ENCODE results near the gene MAPK8IP2.
"Not testable (repeated sequence)": the region's sequence is repeated elsewhere in the genome, so short reads cannot be mapped to it uniquely, and the experiment has no call there.

Gene MAPK8IP2

DNA sequence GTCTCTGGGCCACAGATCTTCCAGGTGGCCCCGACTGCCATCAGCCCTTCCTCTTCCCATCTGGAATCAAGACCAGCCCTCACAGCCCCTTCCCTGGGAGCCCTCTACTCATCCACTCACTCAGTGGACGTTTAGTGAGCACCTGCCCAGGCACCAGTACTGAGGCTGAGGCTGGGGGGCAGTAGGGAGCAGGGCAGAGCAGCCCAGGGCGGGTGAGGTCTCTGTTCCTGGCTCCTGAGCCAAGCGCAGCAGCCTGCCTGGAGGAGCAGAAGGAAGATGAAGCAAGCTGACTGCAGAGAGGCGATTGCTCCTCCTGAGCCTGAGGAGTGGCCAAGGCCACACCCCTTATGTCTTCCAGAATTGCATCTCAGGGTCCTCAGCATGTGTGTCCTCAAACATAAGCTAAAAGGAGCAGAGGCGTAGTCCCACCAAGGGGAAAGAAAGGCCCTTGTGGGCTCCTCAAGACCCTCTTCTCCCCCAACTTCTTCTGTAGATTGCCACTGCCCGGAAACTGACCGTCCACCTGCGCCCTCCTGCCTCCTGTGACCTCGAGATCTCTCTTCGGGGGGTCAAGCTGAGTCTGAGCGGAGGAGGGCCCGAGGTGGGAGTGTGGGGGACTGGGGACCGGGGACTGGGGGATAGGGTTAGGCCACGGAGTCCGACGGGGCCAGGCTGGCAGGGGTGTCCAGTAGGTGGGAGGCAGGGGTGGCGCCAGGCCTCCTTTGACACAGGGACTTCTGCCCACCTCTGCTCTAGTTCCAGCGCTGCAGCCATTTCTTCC, 5.8 kb downstream of the MAPK8IP2 start:
- no peaks in the 10 kb centered on the region for H3K4me1 ChIP-seq (ENCODE audit: control insufficient read depth, insufficient read depth, low read length, poor library complexity, severe bottlenecking)
- H3K9me3 ChIP-seq (ENCODE audit: control insufficient read depth, low read length) = no peaks in the 10 kb centered on the region
- DNase-seq = no peak
- H3K27ac ChIP-seq (ENCODE audit: insufficient read depth, low read length, poor library complexity, severe bottlenecking) = no peak overlapping the region
- H3K4me3 ChIP-seq (ENCODE audit: insufficient read depth, low read depth, low read length, poor library complexity, severe bottlenecking) = no peak overlapping the region
- no peaks in the 10 kb centered on the region for H3K36me3 ChIP-seq (ENCODE audit: control insufficient read depth, insufficient read depth, low read length)
- peaks cover 37% of the 10 kb centered on the region for H3K27me3 ChIP-seq (replicated peaks; ENCODE audit: control insufficient read depth, insufficient read depth, low read length, poor library complexity, severe bottlenecking)

DNA sequence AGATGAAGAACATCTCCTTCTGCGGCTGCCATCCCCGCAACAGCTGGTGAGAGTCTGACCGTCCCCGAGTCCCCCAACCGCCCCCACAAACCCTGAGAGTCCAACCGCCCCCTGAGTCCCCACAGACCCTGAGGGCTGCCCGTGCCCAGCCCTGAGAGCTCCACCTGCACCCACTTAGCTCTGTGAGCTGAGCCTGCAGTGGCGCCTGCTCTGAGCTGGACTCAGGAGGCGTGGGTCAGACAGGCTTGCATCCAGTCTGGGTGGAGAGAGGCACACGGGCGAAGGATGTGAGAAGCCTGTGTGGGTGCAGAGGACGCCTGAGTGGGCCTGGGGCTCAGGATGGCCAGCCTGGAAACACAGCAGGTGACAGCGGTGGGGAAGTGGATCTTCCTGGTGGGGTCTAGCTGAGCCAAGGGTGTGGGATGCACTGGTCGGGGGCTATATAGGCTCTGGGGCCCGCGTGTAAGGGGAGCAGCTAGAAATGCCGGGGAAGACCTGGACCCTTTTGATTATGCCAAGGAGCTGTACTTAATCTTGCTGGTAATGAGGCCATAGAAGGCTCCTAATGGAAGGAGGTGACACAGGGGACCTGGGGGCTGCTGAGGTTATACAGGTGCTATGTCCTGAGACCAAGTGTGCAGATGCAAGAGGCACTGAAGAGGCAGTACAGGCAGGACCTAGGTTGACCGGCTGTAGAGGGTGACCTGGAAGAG, 6.5 kb downstream of the MAPK8IP2 start:
- no peak for DNase-seq
- Histone ChIP-seq H3K36me3 (ENCODE audit: control insufficient read depth, insufficient read depth, low read length) (no peaks in the 10 kb centered on the region), H3K4me3 (ENCODE audit: insufficient read depth, low read depth, low read length, poor library complexity, severe bottlenecking) (no peak overlapping the region), H3K9me3 (ENCODE audit: control insufficient read depth, low read length) (no peaks in the 10 kb centered on the region), H3K4me1 (ENCODE audit: control insufficient read depth, insufficient read depth, low read length, poor library complexity, severe bottlenecking) (no peaks in the 10 kb centered on the region), H3K27me3 (replicated peaks; ENCODE audit: control insufficient read depth, insufficient read depth, low read length, poor library complexity, severe bottlenecking) (peaks cover 30% of the 10 kb centered on the region), H3K27ac (ENCODE audit: insufficient read depth, low read length, poor library complexity, severe bottlenecking) (no peak overlapping the region)

DNA sequence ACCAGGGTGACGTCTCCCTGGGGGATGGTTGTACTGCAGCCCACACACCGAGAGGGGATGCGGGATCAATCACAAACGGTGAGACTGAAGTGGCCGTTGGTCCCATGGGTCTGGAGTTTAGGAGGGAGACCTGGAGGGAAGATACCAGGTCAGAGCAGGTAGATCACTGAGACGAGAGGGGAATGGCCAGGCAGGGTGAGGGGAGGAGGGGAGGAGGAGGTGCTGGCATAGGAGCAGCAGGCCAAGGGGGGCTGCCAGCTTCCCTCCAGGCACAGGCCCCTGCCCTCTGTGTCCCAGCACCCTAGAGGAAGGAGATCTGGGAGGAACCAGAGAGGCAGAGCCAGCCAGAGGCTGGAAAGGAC, 7.0 kb downstream of the MAPK8IP2 start:
- no peaks in the 10 kb centered on the region for H3K4me1 ChIP-seq (ENCODE audit: control insufficient read depth, insufficient read depth, low read length, poor library complexity, severe bottlenecking)
- H3K27ac ChIP-seq (ENCODE audit: insufficient read depth, low read length, poor library complexity, severe bottlenecking) = no peak overlapping the region
- DNase-seq = no peak
- no peak overlapping the region for H3K4me3 ChIP-seq (ENCODE audit: insufficient read depth, low read depth, low read length, poor library complexity, severe bottlenecking)
- H3K36me3 ChIP-seq (ENCODE audit: control insufficient read depth, insufficient read depth, low read length) = no peaks in the 10 kb centered on the region
- H3K9me3 ChIP-seq (ENCODE audit: control insufficient read depth, low read length) = no peaks in the 10 kb centered on the region
- peaks cover 27% of the 10 kb centered on the region for H3K27me3 ChIP-seq (replicated peaks; ENCODE audit: control insufficient read depth, insufficient read depth, low read length, poor library complexity, severe bottlenecking)

DNA sequence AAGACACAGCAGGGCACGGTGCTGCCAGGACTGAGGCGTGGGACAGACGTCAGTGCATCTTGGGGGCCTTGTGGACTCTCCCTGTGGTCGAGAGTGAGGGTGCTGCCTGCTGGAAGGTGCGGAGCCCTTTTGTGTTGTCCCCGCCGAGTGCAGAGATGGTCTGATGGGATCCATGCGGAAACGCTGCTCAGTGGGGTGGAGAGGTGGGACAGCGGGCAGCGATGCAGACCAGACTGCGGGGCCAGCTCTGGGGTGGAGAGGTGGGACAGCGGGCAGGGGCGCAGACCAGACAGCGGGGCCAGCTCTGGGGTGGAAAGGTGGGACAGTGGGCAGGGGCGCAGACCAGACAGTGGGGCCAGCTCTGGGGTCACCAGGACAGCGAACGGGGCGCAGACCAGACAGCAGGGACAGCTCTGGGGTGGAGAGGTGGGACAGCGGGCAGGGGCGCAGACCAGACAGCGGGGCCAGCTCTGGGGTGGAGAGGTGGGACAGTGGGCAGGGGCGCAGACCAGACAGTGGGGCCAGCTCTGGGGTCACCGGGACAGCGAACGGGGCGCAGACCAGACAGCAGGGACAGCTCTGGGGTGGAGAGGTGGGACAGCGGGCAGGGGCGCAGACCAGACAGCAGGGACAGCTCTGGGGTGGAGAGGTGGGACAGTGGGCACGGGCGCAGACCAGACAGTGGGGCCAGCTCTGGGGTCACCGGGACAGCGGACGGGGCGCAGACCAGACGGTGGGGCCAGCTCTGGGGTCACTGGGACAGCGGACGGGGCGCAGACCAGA, 7.7 kb downstream of the MAPK8IP2 start:
- DNase-seq; H3K9me3 ChIP-seq (ENCODE audit: control insufficient read depth, low read length); H3K4me1 ChIP-seq (ENCODE audit: control insufficient read depth, insufficient read depth, low read length, poor library complexity, severe bottlenecking); H3K36me3 ChIP-seq (ENCODE audit: control insufficient read depth, insufficient read depth, low read length); H3K27ac ChIP-seq (ENCODE audit: insufficient read depth, low read length, poor library complexity, severe bottlenecking); H3K4me3 ChIP-seq (ENCODE audit: insufficient read depth, low read depth, low read length, poor library complexity, severe bottlenecking): not testable (repeated sequence)
- peaks cover 21% of the 10 kb centered on the region for H3K27me3 ChIP-seq (replicated peaks; ENCODE audit: control insufficient read depth, insufficient read depth, low read length, poor library complexity, severe bottlenecking)

DNA sequence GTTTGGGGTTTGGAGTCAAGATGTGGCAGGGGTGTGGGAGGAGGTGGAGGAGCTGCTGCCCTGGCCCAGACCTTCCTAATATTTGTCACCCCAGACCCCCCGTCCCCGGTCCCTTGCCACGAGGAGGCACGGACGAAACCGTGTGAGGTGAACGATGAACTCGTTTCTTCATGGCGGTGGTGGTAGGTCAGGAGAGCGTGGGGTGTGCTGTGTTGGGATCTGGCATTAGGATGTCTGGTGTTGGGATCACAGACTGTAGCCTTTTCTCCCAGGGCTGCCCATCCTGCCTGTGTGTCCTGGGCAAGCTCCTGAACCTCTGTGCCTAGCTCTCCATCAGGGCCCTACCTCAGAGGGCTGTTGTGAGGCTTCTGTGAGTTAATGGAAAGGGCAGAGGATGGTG, 8.4 kb downstream of the MAPK8IP2 start:
- Histone ChIP-seq H3K4me3 (ENCODE audit: insufficient read depth, low read depth, low read length, poor library complexity, severe bottlenecking) (no peak overlapping the region), H3K4me1 (ENCODE audit: control insufficient read depth, insufficient read depth, low read length, poor library complexity, severe bottlenecking) (no peaks in the 10 kb centered on the region), H3K9me3 (ENCODE audit: control insufficient read depth, low read length) (no peaks in the 10 kb centered on the region), H3K27me3 (replicated peaks; ENCODE audit: control insufficient read depth, insufficient read depth, low read length, poor library complexity, severe bottlenecking) (peaks cover 13% of the 10 kb centered on the region), H3K27ac (ENCODE audit: insufficient read depth, low read length, poor library complexity, severe bottlenecking) (no peak overlapping the region), H3K36me3 (ENCODE audit: control insufficient read depth, insufficient read depth, low read length) (no peaks in the 10 kb centered on the region)
- no peak for DNase-seq

DNA sequence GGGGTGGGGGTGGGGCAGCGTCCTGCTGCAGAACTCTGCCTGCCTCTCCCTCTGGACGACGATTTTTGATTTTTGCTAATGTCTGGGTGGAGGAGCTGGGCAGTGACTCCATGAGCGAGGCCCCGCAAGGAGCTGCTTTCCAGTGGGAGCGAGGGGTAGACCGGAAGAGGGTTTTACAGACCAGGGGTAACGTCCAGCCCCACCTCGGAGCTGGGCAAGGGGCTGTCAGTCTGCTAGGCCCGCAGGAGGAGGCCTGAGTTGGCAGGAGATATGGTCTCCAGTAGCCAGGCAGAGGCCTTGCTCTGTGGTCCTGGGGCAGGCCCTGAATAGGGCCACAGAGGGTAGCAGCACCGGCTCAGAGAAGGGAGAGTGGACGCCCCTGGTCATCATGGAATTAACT, 9.0 kb downstream of the MAPK8IP2 start:
- Histone ChIP-seq H3K4me1 (ENCODE audit: control insufficient read depth, insufficient read depth, low read length, poor library complexity, severe bottlenecking) (no peaks in the 10 kb centered on the region), H3K27ac (ENCODE audit: insufficient read depth, low read length, poor library complexity, severe bottlenecking) (no peak overlapping the region), H3K4me3 (ENCODE audit: insufficient read depth, low read depth, low read length, poor library complexity, severe bottlenecking) (no peak overlapping the region), H3K36me3 (ENCODE audit: control insufficient read depth, insufficient read depth, low read length) (no peaks in the 10 kb centered on the region), H3K27me3 (replicated peaks; ENCODE audit: control insufficient read depth, insufficient read depth, low read length, poor library complexity, severe bottlenecking) (peaks cover 9% of the 10 kb centered on the region), H3K9me3 (ENCODE audit: control insufficient read depth, low read length) (no peaks in the 10 kb centered on the region)
- no peak for DNase-seq

DNA sequence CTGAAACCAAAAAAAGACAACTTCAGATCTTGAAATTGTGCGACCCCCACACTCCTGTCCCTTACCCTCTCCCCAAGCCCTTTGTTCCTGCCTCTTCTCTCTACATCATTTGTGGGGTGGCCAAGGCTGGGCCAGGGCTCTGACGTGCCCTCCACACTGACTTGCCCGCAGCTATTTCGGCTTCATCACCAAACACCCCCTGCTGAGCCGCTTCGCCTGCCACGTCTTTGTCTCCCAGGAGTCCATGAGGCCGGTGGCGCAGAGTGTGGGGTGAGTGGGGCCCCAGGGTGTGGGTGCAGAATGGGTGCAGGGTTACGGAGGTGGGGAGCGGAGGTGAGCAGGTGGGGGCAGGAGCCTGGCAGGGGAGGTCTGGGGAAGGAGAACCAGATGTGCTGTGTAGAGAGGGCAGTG, 9.5 kb downstream of the MAPK8IP2 start:
- Histone ChIP-seq H3K36me3 (ENCODE audit: control insufficient read depth, insufficient read depth, low read length) (no peaks in the 10 kb centered on the region), H3K9me3 (ENCODE audit: control insufficient read depth, low read length) (no peaks in the 10 kb centered on the region), H3K27me3 (replicated peaks; ENCODE audit: control insufficient read depth, insufficient read depth, low read length, poor library complexity, severe bottlenecking) (peaks cover 5% of the 10 kb centered on the region), H3K4me3 (ENCODE audit: insufficient read depth, low read depth, low read length, poor library complexity, severe bottlenecking) (no peak overlapping the region), H3K27ac (ENCODE audit: insufficient read depth, low read length, poor library complexity, severe bottlenecking) (no peak overlapping the region), H3K4me1 (ENCODE audit: control insufficient read depth, insufficient read depth, low read length, poor library complexity, severe bottlenecking) (no peaks in the 10 kb centered on the region)
- no peak for DNase-seq

DNA sequence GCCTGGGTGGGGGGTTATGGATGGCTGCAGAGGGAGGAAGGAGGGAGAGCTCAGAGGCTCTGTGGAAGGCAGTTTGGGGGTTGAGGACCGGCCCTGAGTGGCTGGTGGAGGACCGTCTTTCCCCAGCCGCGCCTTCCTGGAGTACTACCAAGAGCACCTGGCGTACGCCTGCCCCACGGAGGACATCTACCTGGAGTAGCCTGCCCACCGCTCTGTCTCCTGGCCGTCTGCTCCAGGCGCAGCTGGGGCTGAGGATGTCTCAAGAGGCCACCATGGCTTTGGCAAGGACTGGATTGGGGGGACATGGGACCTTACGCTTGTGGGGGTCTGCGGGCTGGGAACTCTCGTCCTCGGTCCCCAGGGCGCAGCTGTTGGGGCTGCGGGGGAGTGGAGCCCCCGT, 10.0 kb downstream of the MAPK8IP2 start:
- no peaks in the 10 kb centered on the region for H3K36me3 ChIP-seq (ENCODE audit: control insufficient read depth, insufficient read depth, low read length)
- no peak overlapping the region for H3K27ac ChIP-seq (ENCODE audit: insufficient read depth, low read length, poor library complexity, severe bottlenecking)
- no peak overlapping the region for H3K4me3 ChIP-seq (ENCODE audit: insufficient read depth, low read depth, low read length, poor library complexity, severe bottlenecking)
- DNase-seq = no peak
- H3K27me3 ChIP-seq (replicated peaks; ENCODE audit: control insufficient read depth, insufficient read depth, low read length, poor library complexity, severe bottlenecking) = no peaks in the 10 kb centered on the region
- H3K4me1 ChIP-seq (ENCODE audit: control insufficient read depth, insufficient read depth, low read length, poor library complexity, severe bottlenecking) = no peaks in the 10 kb centered on the region
- no peaks in the 10 kb centered on the region for H3K9me3 ChIP-seq (ENCODE audit: control insufficient read depth, low read length)

DNA sequence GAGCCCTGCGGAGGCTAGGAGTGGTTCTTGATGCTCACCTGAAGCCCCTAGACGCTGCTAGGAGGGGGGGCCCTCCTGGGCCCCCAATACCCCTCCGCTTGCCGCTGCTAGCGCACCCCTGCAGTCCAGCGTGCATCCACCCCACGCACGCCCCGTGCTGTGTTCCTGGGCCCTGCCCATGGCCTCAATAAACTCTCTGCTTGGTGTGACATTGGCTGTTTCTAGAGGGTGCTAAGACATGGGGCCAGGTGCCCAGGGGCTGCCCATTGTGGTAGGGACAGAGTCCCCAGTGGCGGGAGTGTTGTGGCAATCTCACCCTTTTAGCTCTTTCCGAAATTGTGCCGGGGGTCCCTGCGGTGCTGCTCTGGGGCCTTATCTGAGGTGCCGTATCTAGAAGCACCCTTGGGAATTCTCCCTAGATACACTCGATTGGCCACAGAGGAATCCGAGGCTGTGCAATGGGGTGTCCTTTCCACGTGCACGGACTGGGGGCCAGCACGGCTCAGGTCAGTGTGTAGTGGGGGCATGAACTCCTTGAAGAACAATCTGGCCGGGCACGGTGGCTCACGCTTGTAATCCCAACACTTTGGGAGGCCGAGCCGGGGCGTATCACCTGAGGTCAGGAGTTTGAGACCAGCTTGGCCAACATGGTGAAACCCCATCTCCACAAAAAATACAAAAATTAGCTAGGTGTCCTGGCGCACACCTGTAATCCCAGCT, 10.9 kb downstream of the MAPK8IP2 start:
- no peak for DNase-seq
- H3K27ac ChIP-seq (ENCODE audit: insufficient read depth, low read length, poor library complexity, severe bottlenecking) = no peak overlapping the region
- no peaks in the 10 kb centered on the region for H3K36me3 ChIP-seq (ENCODE audit: control insufficient read depth, insufficient read depth, low read length)
- H3K4me3 ChIP-seq (ENCODE audit: insufficient read depth, low read depth, low read length, poor library complexity, severe bottlenecking) = no peak overlapping the region
- H3K4me1 ChIP-seq (ENCODE audit: control insufficient read depth, insufficient read depth, low read length, poor library complexity, severe bottlenecking) = no peaks in the 10 kb centered on the region
- H3K9me3 ChIP-seq (ENCODE audit: control insufficient read depth, low read length) = no peaks in the 10 kb centered on the region
- H3K27me3 ChIP-seq (replicated peaks; ENCODE audit: control insufficient read depth, insufficient read depth, low read length, poor library complexity, severe bottlenecking) = no peaks in the 10 kb centered on the region
